ENCODE results near the gene CHD5.

CHD5 gene

GRCh38 chr1:6124341-6124740 is 55.8 kb downstream of the CHD5 start:
- no peak overlapping the region for H3K4me3 ChIP-seq
- H3K27me3 ChIP-seq (ENCODE audit: low read depth): no peaks in the 10 kb centered on the region
- H3K4me1 ChIP-seq: no peaks in the 10 kb centered on the region
- no peak for DNase-seq (ENCODE audit: low spot score in 2 of 2)
- in situ Hi-C loops (cut with MboI; ENCODE audit: low sequenced_read_pairs): no loop called here
- no peaks in the 10 kb centered on the region for H3K36me3 ChIP-seq (replicated peaks)
- H3K9me3 ChIP-seq: no peaks in the 10 kb centered on the region

- no peak overlapping the region for H3K4me3 ChIP-seq
- no peak for DNase-seq (ENCODE audit: low spot score in 2 of 2)
- no peaks in the 10 kb centered on the region for H3K27me3 ChIP-seq (ENCODE audit: low read depth)
- H3K36me3 ChIP-seq (replicated peaks): no peaks in the 10 kb centered on the region
- no peaks in the 10 kb centered on the region for H3K9me3 ChIP-seq
- H3K4me1 ChIP-seq: no peaks in the 10 kb centered on the region
- in situ Hi-C loops (cut with MboI; ENCODE audit: low sequenced_read_pairs): no loop called here
Observed at GRCh38 chr1:6123816-6124215, 56.3 kb downstream of the CHD5 start.

GRCh38 chr1:6123083-6123482 is 57.0 kb downstream of the CHD5 start:
- in situ Hi-C loops (cut with MboI; ENCODE audit: low sequenced_read_pairs): no loop called here
- H3K9me3 ChIP-seq: no peaks in the 10 kb centered on the region
- no peak for DNase-seq (ENCODE audit: low spot score in 2 of 2)
- H3K36me3 ChIP-seq (replicated peaks): no peaks in the 10 kb centered on the region
- H3K27me3 ChIP-seq (ENCODE audit: low read depth): no peaks in the 10 kb centered on the region
- H3K4me1 ChIP-seq: no peaks in the 10 kb centered on the region
- H3K4me3 ChIP-seq: no peak overlapping the region

- Histone ChIP-seq H3K9me3 (no peaks in the 10 kb centered on the region), H3K4me3 (no peak overlapping the region), H3K4me1 (no peaks in the 10 kb centered on the region), H3K36me3 (replicated peaks) (no peaks in the 10 kb centered on the region), H3K27me3 (ENCODE audit: low read depth) (no peaks in the 10 kb centered on the region)
- in situ Hi-C loops (cut with MboI; ENCODE audit: low sequenced_read_pairs): no loop called here
- no peak for DNase-seq (ENCODE audit: low spot score in 2 of 2)
Observed at GRCh38 chr1:6121651-6122370, 58.3 kb downstream of the CHD5 start.

GRCh38 chr1:6121021-6121421 is 59.1 kb downstream of the CHD5 start:
- no peaks in the 10 kb centered on the region for H3K4me1 ChIP-seq
- DNase-seq (ENCODE audit: low spot score in 2 of 2): no peak
- no peaks in the 10 kb centered on the region for H3K9me3 ChIP-seq
- in situ Hi-C loops (cut with MboI; ENCODE audit: low sequenced_read_pairs): no loop called here
- H3K27me3 ChIP-seq (ENCODE audit: low read depth): no peaks in the 10 kb centered on the region
- H3K4me3 ChIP-seq: no peak overlapping the region
- no peaks in the 10 kb centered on the region for H3K36me3 ChIP-seq (replicated peaks)

- in situ Hi-C loops (cut with MboI; ENCODE audit: low sequenced_read_pairs): no loop called here
- no peaks in the 10 kb centered on the region for H3K36me3 ChIP-seq (replicated peaks)
- H3K9me3 ChIP-seq: no peaks in the 10 kb centered on the region
- H3K27me3 ChIP-seq (ENCODE audit: low read depth): no peaks in the 10 kb centered on the region
- H3K4me3 ChIP-seq: no peak overlapping the region
- no peak for DNase-seq (ENCODE audit: low spot score in 2 of 2)
- H3K4me1 ChIP-seq: no peaks in the 10 kb centered on the region
Observed at GRCh38 chr1:6118415-6118814, 61.7 kb downstream of the CHD5 start.

- Histone ChIP-seq H3K27me3 (ENCODE audit: low read depth) (no peaks in the 10 kb centered on the region), H3K9me3 (no peaks in the 10 kb centered on the region), H3K4me3 (no peak overlapping the region), H3K4me1 (no peaks in the 10 kb centered on the region), H3K36me3 (replicated peaks) (no peaks in the 10 kb centered on the region)
- no peak for DNase-seq (ENCODE audit: low spot score in 2 of 2)
- in situ Hi-C loops (cut with MboI; ENCODE audit: low sequenced_read_pairs): no loop called here
Observed at GRCh38 chr1:6117624-6118023, 62.5 kb downstream of the CHD5 start.

- no peaks in the 10 kb centered on the region for H3K36me3 ChIP-seq (replicated peaks)
- H3K27me3 ChIP-seq (ENCODE audit: low read depth): no peaks in the 10 kb centered on the region
- in situ Hi-C loops (cut with MboI; ENCODE audit: low sequenced_read_pairs): no loop called here
- DNase-seq (ENCODE audit: low spot score in 2 of 2): no peak
- H3K4me1 ChIP-seq: no peaks in the 10 kb centered on the region
- H3K4me3 ChIP-seq: no peak overlapping the region
- H3K9me3 ChIP-seq: no peaks in the 10 kb centered on the region
Observed at GRCh38 chr1:6117064-6117463, 63.1 kb downstream of the CHD5 start.

- no peaks in the 10 kb centered on the region for H3K4me1 ChIP-seq
- H3K4me3 ChIP-seq: no peak overlapping the region
- no peak for DNase-seq (ENCODE audit: low spot score in 2 of 2)
- no peaks in the 10 kb centered on the region for H3K27me3 ChIP-seq (ENCODE audit: low read depth)
- no peaks in the 10 kb centered on the region for H3K36me3 ChIP-seq (replicated peaks)
- H3K9me3 ChIP-seq: no peaks in the 10 kb centered on the region
- in situ Hi-C loops (cut with MboI; ENCODE audit: low sequenced_read_pairs): no loop called here
Observed at GRCh38 chr1:6116137-6116536, 64.0 kb downstream of the CHD5 start.

GRCh38 chr1:6113745-6114144 is 66.4 kb downstream of the CHD5 start:
- Histone ChIP-seq H3K4me1 (no peaks in the 10 kb centered on the region), H3K9me3 (no peaks in the 10 kb centered on the region), H3K36me3 (replicated peaks) (no peaks in the 10 kb centered on the region), H3K4me3 (no peak overlapping the region), H3K27me3 (ENCODE audit: low read depth) (0 out of 2 replicates have a peak, but pooled peaks cover 2% of the 10 kb centered on the region)
- in situ Hi-C loops (cut with MboI; ENCODE audit: low sequenced_read_pairs): no loop called here
- no peak for DNase-seq (ENCODE audit: low spot score in 2 of 2)

GRCh38 chr1:6113116-6113515 is 67.0 kb downstream of the CHD5 start:
- in situ Hi-C loops (cut with MboI; ENCODE audit: low sequenced_read_pairs): no loop called here
- no peak overlapping the region for H3K4me3 ChIP-seq
- no peaks in the 10 kb centered on the region for H3K9me3 ChIP-seq
- H3K36me3 ChIP-seq (replicated peaks): no peaks in the 10 kb centered on the region
- H3K27me3 ChIP-seq (ENCODE audit: low read depth): 0 out of 2 replicates have a peak, but pooled peaks cover 2% of the 10 kb centered on the region
- DNase-seq (ENCODE audit: low spot score in 2 of 2): no peak
- H3K4me1 ChIP-seq: no peaks in the 10 kb centered on the region

GRCh38 chr1:6112690-6113005 is 67.5 kb downstream of the CHD5 start:
- DNase-seq (ENCODE audit: low spot score in 2 of 2): no peak
- Histone ChIP-seq H3K36me3 (replicated peaks) (no peaks in the 10 kb centered on the region), H3K9me3 (no peaks in the 10 kb centered on the region), H3K27me3 (ENCODE audit: low read depth) (0 out of 2 replicates have a peak, but pooled peaks cover 2% of the 10 kb centered on the region), H3K4me3 (no peak overlapping the region), H3K4me1 (no peaks in the 10 kb centered on the region)
- in situ Hi-C loops (cut with MboI; ENCODE audit: low sequenced_read_pairs): no loop called here

GRCh38 chr1:6111991-6112689 is 68.0 kb downstream of the CHD5 start:
- Histone ChIP-seq H3K27me3 (ENCODE audit: low read depth) (0 out of 2 replicates have a peak, but pooled peaks cover 2% of the 10 kb centered on the region), H3K36me3 (replicated peaks) (no peaks in the 10 kb centered on the region), H3K4me1 (no peaks in the 10 kb centered on the region), H3K9me3 (no peaks in the 10 kb centered on the region), H3K4me3 (no peak overlapping the region)
- DNase-seq (ENCODE audit: low spot score in 2 of 2): no peak
- in situ Hi-C loops (cut with MboI; ENCODE audit: low sequenced_read_pairs): no loop called here

GRCh38 chr1:6111571-6111970 is 68.5 kb downstream of the CHD5 start:
- Histone ChIP-seq H3K9me3 (no peaks in the 10 kb centered on the region), H3K27me3 (ENCODE audit: low read depth) (0 out of 2 replicates have a peak, but pooled peaks cover 2% of the 10 kb centered on the region), H3K4me1 (no peaks in the 10 kb centered on the region), H3K36me3 (replicated peaks) (no peaks in the 10 kb centered on the region), H3K4me3 (no peak overlapping the region)
- DNase-seq (ENCODE audit: low spot score in 2 of 2): no peak
- in situ Hi-C loops (cut with MboI; ENCODE audit: low sequenced_read_pairs): no loop called here
